Pulmonary artery endothelial cell (primary cell): ENCODE measurements around the gene NBPF10. TPM values are rescaled to one million over a fixed set of nuclear protein-coding genes. Genes with fewer than 3 reads are reported as not detected.
"Not testable (repeated sequence)": the region's sequence is repeated elsewhere in the genome, so short reads cannot be mapped to it uniquely, and the experiment has no call there.

ENCODE experiments used
- DNase-seq: peaks from one replicate; pipeline ENCODE4 v3.0.0-alpha.2; 2011; ENCODE audit warnings: low read depth, low spot score
- total RNA-seq: library from RNA; depleted of rRNA; stranded (reverse); fragments of >200 nt; gene quantifications from 2 replicates; pipeline ENCODE4 v1.2.3, GENCODE V29; 2014

The NBPF10 gene
- 0.66 and 1.1 TPM in 2 replicates for total RNA-seq

GRCh38 chr1:146144465-146144864, at the start of gene NBPF10:
Gene NBPF10 (minus strand): TSS chr1:146144804. CDS start chr1:146144769, 35 bp downstream.
- DNase-seq = not testable (repeated sequence)

DNA sequence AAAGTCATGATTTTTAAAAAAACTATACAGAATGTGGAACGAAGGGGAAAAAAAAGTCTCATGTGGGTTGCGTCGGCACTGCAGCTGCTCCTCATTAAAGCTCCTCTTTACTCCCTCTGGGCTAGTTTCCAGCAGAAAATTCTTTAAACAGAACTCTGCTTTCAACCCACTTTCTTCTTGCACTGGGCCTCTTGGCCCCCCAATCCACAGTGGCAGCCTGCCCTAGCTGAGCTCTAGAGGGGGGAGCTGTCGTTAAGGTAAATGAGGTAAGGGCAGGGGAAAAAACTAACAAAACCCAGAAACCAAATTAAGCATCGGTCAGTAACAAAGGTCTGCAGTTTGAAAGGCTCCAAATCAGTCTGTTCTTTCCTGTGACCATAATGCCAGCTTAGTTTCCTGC, 29.9 kb upstream of the NBPF10 start:
- DNase-seq = not testable (repeated sequence)

GRCh38 chr1:146167740-146168139, 23.1 kb upstream of the NBPF10 start:
- not testable (repeated sequence) for DNase-seq

GRCh38 chr1:146167273-146167672, 22.7 kb upstream of the NBPF10 start:
- DNase-seq = not testable (repeated sequence)

Other genes with a start within 250 kb of the NBPF10 start
- gene ITGA10, start 234.8 kb downstream of the NBPF10 start, total RNA-seq = 32.2 and 104 TPM in 2 replicates
- 30.9 and 31.9 TPM in 2 replicates for gene PEX11B, start 226.1 kb downstream of the NBPF10 start, total RNA-seq
- 129 and 198 TPM in 2 replicates for gene RBM8A, start 217.3 kb downstream of the NBPF10 start, total RNA-seq
- gene LIX1L, start 186.8 kb downstream of the NBPF10 start, total RNA-seq = 22.9 and 28.6 TPM in 2 replicates
- 0.18 and 0.20 TPM in 2 replicates for gene ANKRD34A, start 180.2 kb downstream of the NBPF10 start, total RNA-seq
- 15.9 and 16.0 TPM in 2 replicates for gene POLR3GL, start 180.1 kb downstream of the NBPF10 start, total RNA-seq
- 42.1 and 57.6 TPM in 2 replicates for gene TXNIP, start 148.2 kb downstream of the NBPF10 start, total RNA-seq
- gene HJV, start 123.1 kb downstream of the NBPF10 start, total RNA-seq = not detected in 2 replicates
- gene NOTCH2NLA, start 84.2 kb upstream of the NBPF10 start, total RNA-seq = 19.2 and 24.0 TPM in 2 replicates